ENCODE data around the gene KRTAP9-6. TPM values are rescaled to one million over a fixed set of nuclear protein-coding genes. Genes with fewer than 3 reads are reported as not detected.

Gene KRTAP9-6
- total RNA-seq, 1 experiment from 2014 or later, result not detected

- ATAC-seq, result no peak
- Histone ChIP-seq H2AFZ (ENCODE audit: low read depth, low read length, poor library complexity, severe bottlenecking) (no peak overlapping the region), H4K20me1 (ENCODE audit: insufficient read depth) (no peaks in the 10 kb centered on the region), H3K27ac (ENCODE audit: low read depth, low read length) (no peak overlapping the region), H3K4me3 (replicated peaks in 1 of 2; ENCODE audit: low read depth in 1 of 2, low read length in 2 of 2) (no peak overlapping the region), H3K4me1 (ENCODE audit: control insufficient read depth in 1 of 2, insufficient read depth in 2 of 2, low read length in 2 of 2) (no peaks in the 10 kb centered on the region), H3K9me3 (ENCODE audit: control insufficient read depth in 1 of 2, insufficient read depth in 1 of 2, low read depth in 1 of 2, low read length in 2 of 2) (no peaks in the 10 kb centered on the region; a peak in 1 of 4 replicates), H3K79me2 (ENCODE audit: insufficient read depth, low read length) (no peaks in the 10 kb centered on the region), H3K9ac (ENCODE audit: low read length) (no peak overlapping the region), H3K4me2 (ENCODE audit: low read length) (no peak overlapping the region), H3K27me3 (ENCODE audit: insufficient read depth, low read length) (no peaks in the 10 kb centered on the region), H3K9me2 (ENCODE audit: insufficient read depth) (no peaks in the 10 kb centered on the region), H3K36me3 (ENCODE audit: control insufficient read depth in 1 of 2, insufficient read depth in 2 of 2, low read length in 2 of 2) (no peaks in the 10 kb centered on the region)
- DNase-seq (ENCODE audit: low read depth, low spot score), result no peak
- RAD21 ChIA-PET (ENCODE audit: low non-redundant PET in 1 of 2, low total read pairs in 2 of 2, uncharacterized antibody in 2 of 2, unreplicated experiment in 2 of 2), result no interaction called here
- no TSS peak for BruUV-seq (replicated peaks)
- TF ChIP-seq ELF1 (IDR thresholded peaks at IDR 0.05; ENCODE audit: borderline replicate concordance, low read depth) (no peak), POLR2A (IDR thresholded peaks at IDR 0.05; ENCODE audit: borderline replicate concordance, extremely low read depth, insufficient read depth, insufficient read length) (no peak), TCF7L2 (IDR thresholded peaks at IDR 0.05; ENCODE audit: borderline replicate concordance, extremely low read depth, insufficient read depth, insufficient read length) (no peak), RAD21 (IDR thresholded peaks at IDR 0.05; ENCODE audit: low read depth) (no peak), POLR2AphosphoS5 (IDR thresholded peaks at IDR 0.05; ENCODE audit: low read depth, low read length) (no peak), YY1 (IDR thresholded peaks at IDR 0.05; ENCODE audit: extremely low read depth, insufficient replicate concordance, low read depth, low read length) (no peak), ZFX (IDR thresholded peaks at IDR 0.05) (no peak)
- TF ChIP-seq, protein P1, sequence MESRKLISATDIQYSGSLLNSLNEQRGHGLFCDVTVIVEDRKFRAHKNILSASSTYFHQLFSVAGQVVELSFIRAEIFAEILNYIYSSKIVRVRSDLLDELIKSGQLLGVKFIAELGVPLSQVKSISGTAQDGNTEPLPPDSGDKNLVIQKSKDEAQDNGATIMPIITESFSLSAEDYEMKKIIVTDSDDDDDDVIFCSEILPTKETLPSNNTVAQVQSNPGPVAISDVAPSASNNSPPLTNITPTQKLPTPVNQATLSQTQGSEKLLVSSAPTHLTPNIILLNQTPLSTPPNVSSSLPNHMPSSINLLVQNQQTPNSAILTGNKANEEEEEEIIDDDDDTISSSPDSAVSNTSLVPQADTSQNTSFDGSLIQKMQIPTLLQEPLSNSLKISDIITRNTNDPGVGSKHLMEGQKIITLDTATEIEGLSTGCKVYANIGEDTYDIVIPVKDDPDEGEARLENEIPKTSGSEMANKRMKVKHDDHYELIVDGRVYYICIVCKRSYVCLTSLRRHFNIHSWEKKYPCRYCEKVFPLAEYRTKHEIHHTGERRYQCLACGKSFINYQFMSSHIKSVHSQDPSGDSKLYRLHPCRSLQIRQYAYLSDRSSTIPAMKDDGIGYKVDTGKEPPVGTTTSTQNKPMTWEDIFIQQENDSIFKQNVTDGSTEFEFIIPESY (IDR thresholded peaks at IDR 0.05; ENCODE audit: extremely low read depth, insufficient replicate concordance, low read length), result no peak
- TF ChIP-seq, protein P2, sequence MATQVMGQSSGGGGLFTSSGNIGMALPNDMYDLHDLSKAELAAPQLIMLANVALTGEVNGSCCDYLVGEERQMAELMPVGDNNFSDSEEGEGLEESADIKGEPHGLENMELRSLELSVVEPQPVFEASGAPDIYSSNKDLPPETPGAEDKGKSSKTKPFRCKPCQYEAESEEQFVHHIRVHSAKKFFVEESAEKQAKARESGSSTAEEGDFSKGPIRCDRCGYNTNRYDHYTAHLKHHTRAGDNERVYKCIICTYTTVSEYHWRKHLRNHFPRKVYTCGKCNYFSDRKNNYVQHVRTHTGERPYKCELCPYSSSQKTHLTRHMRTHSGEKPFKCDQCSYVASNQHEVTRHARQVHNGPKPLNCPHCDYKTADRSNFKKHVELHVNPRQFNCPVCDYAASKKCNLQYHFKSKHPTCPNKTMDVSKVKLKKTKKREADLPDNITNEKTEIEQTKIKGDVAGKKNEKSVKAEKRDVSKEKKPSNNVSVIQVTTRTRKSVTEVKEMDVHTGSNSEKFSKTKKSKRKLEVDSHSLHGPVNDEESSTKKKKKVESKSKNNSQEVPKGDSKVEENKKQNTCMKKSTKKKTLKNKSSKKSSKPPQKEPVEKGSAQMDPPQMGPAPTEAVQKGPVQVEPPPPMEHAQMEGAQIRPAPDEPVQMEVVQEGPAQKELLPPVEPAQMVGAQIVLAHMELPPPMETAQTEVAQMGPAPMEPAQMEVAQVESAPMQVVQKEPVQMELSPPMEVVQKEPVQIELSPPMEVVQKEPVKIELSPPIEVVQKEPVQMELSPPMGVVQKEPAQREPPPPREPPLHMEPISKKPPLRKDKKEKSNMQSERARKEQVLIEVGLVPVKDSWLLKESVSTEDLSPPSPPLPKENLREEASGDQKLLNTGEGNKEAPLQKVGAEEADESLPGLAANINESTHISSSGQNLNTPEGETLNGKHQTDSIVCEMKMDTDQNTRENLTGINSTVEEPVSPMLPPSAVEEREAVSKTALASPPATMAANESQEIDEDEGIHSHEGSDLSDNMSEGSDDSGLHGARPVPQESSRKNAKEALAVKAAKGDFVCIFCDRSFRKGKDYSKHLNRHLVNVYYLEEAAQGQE (IDR thresholded peaks at IDR 0.05; ENCODE audit: low read depth), result no peak
- TF ChIP-seq, protein P3, sequence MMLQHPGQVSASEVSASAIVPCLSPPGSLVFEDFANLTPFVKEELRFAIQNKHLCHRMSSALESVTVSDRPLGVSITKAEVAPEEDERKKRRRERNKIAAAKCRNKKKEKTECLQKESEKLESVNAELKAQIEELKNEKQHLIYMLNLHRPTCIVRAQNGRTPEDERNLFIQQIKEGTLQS (IDR thresholded peaks at IDR 0.05), result no peak
- CTCF ChIA-PET, result no interaction called here
- intact Hi-C loops (cut with micrococcal nuclease), result no loop called here
- POLR2A ChIA-PET, result no interaction called here
Measured at GRCh38 chr17:41284043-41284442, 18.9 kb downstream of the KRTAP9-6 start.
